ENCODE measurements around the gene CPNE9. TPM values are rescaled to one million over a fixed set of nuclear protein-coding genes. Genes with fewer than 3 reads are reported as not detected.

The CPNE9 gene
- total and polyA plus RNA-seq, 2 of the 13 experiments (the other 11 are each of a cell fraction or from before 2014, with no cell fraction given): 0.20 TPM; not detected in 1

- Histone ChIP-seq H3K9me3 (ENCODE audit: low read length) (no peaks in the 10 kb centered on the region), H3K4me1 (ENCODE audit: insufficient read depth, low read length) (no peaks in the 10 kb centered on the region), H2AFZ (ENCODE audit: low read length) (no peak overlapping the region), H3K4me2 (ENCODE audit: low read depth, low read length) (no peak overlapping the region), H3K4me3 (replicated peaks in 1 of 3; ENCODE audit: insufficient read depth in 1 of 3, low read depth in 2 of 3, low read length in 3 of 3) (no peak overlapping the region), H3K27me3 (ENCODE audit: control insufficient read depth in 1 of 2, insufficient read depth in 2 of 2, low read length in 2 of 2) (no peaks in the 10 kb centered on the region), H3K9ac (ENCODE audit: insufficient read depth, low read depth, low read length) (no peak overlapping the region), H4K20me1 (ENCODE audit: insufficient read depth, low read length) (no peaks in the 10 kb centered on the region), H3K36me3 (replicated peaks in 1 of 2; ENCODE audit: control insufficient read depth in 1 of 2, insufficient read depth in 2 of 2, low read length in 2 of 2) (peaks cover 38 to 78% of the 10 kb centered on the region in 2 experiments), H3K79me2 (ENCODE audit: insufficient read depth, low read length) (no peaks in the 10 kb centered on the region), H3K27ac (ENCODE audit: extremely low read length, insufficient read depth, low read length) (no peak overlapping the region)
- POLR2A ChIA-PET: interaction anchor here (1.2 kb wide), 1 partner anchor 41 kb away, joined by 3 read pairs; the partner anchor contains the start of gene MTMR14
- FAIRE-seq: no peak
- WGBS (ENCODE audit: low lambda C conversion rate): 100% methylated on average over 1 of the region's 4 CpGs
- BruUV-seq (replicated peaks): no TSS peak
- CTCF ChIA-PET (ENCODE audit: low intra/inter-chr PET ratio, low total read pairs): no interaction called here
- no peak for ATAC-seq
- intact Hi-C loops (cut with micrococcal nuclease; ENCODE audit: unreplicated experiment): no loop called here
- DNase-seq (ENCODE audit: low spot score): no peak
- in situ Hi-C loops (cut with HindIII; ENCODE audit: extremely low pct_ligation_motif_present, low pct_unique_long_range_greater_than_20kb): no loop called here
- no peak for TF ChIP-seq ZFY (CRISPR knock-in tag; IDR thresholded peaks at IDR 0.05)
- TF ChIP-seq ZBTB20 (CRISPR knock-in tag; IDR thresholded peaks at IDR 0.05; ENCODE audit: borderline replicate concordance, low read depth): no peak
- no peak for TF ChIP-seq MED13 (CRISPR knock-in tag; IDR thresholded peaks at IDR 0.05)
- TF ChIP-seq MIER3 (CRISPR knock-in tag; IDR thresholded peaks at IDR 0.05; ENCODE audit: borderline replicate concordance): no peak
- TF ChIP-seq ZFP36L1 (CRISPR knock-in tag; IDR thresholded peaks at IDR 0.05): no peak
Observed at GRCh38 chr3:9689757-9690156, 13.9 kb upstream of the CPNE9 start.

- intact Hi-C loops (cut with micrococcal nuclease; ENCODE audit: unreplicated experiment): no loop called here
- no TSS peak for BruUV-seq (replicated peaks)
- H3K4me1 ChIP-seq (ENCODE audit: insufficient read depth, low read length): no peaks in the 10 kb centered on the region
- DNase-seq (ENCODE audit: low spot score): no peak
- H4K20me1 ChIP-seq (ENCODE audit: insufficient read depth, low read length): no peaks in the 10 kb centered on the region
- H3K9ac ChIP-seq (ENCODE audit: insufficient read depth, low read depth, low read length): no peak overlapping the region
- POLR2A ChIA-PET: no interaction called here
- no peak for ATAC-seq
- no peak overlapping the region for H2AFZ ChIP-seq (ENCODE audit: low read length)
- no peak for FAIRE-seq
- no peak overlapping the region for H3K4me2 ChIP-seq (ENCODE audit: low read depth, low read length)
- peaks cover 36 to 70% of the 10 kb centered on the region in 2 experiments for H3K36me3 ChIP-seq (replicated peaks in 1 of 2; ENCODE audit: control insufficient read depth in 1 of 2, insufficient read depth in 2 of 2, low read length in 2 of 2)
- 96% methylated on average over 11 of the region's 15 CpGs for WGBS (ENCODE audit: low lambda C conversion rate)
- in situ Hi-C loops (cut with HindIII; ENCODE audit: extremely low pct_ligation_motif_present, low pct_unique_long_range_greater_than_20kb): no loop called here
- H3K27ac ChIP-seq (ENCODE audit: extremely low read length, insufficient read depth, low read length): no peak overlapping the region
- H3K4me3 ChIP-seq (replicated peaks in 1 of 3; ENCODE audit: insufficient read depth in 1 of 3, low read depth in 2 of 3, low read length in 3 of 3): no peak overlapping the region
- H3K9me3 ChIP-seq (ENCODE audit: low read length): no peaks in the 10 kb centered on the region
- no peaks in the 10 kb centered on the region for H3K27me3 ChIP-seq (ENCODE audit: control insufficient read depth in 1 of 2, insufficient read depth in 2 of 2, low read length in 2 of 2)
- H3K79me2 ChIP-seq (ENCODE audit: insufficient read depth, low read length): no peaks in the 10 kb centered on the region
- CTCF ChIA-PET (ENCODE audit: low intra/inter-chr PET ratio, low total read pairs): no interaction called here
- TF ChIP-seq CREBL2 (CRISPR knock-in tag; IDR thresholded peaks at IDR 0.05; ENCODE audit: borderline replicate concordance) (no peak), ZNF781 (CRISPR knock-in tag; IDR thresholded peaks at IDR 0.05; ENCODE audit: borderline replicate concordance, not compliant biosample characterization) (no peak), TFDP2 (CRISPR knock-in tag; IDR thresholded peaks at IDR 0.05) (no peak), DPF2 (CRISPR knock-in tag; IDR thresholded peaks at IDR 0.05; ENCODE audit: borderline replicate concordance, low read depth) (no peak), ZBTB44 (CRISPR knock-in tag; IDR thresholded peaks at IDR 0.05) (no peak)
Observed at GRCh38 chr3:9690451-9691450, 12.9 kb upstream of the CPNE9 start.

Data from HepG2 (cell line).